Transverse colon (tissue), 4 donors: ENCODE data around the gene SIM2. TPM values are rescaled to one million over a fixed set of nuclear protein-coding genes. Genes with fewer than 3 reads are reported as not detected.

ENCODE experiments used
- DNase-seq: peaks from one replicate; pipeline ENCODE4 v3.0.0-alpha.2; 2019
- H3K27ac ChIP-seq, 4 donors: fragments of 200-600 bp; sonication (generic); 2 replicates each; pipeline ENCODE4 v1.5.1; 2016 to 2018; ENCODE audit warnings: inconsistent platforms in 4 of 4
- H3K27me3 ChIP-seq: fragments of 200-600 bp; sonication (generic); 2 replicates; pipeline ENCODE4 v1.5.1; 2017; ENCODE audit warnings: inconsistent platforms
- H3K36me3 ChIP-seq, 4 donors: fragments of 200-600 bp; sonication (generic); 2 replicates each; pipeline ENCODE4 v1.5.1; 2017 to 2019; ENCODE audit warnings: inconsistent platforms in 4 of 4
- H3K4me1 ChIP-seq, 4 donors: fragments of 200-600 bp; sonication (generic); 2 replicates each; pipeline ENCODE4 v1.5.1; 2017 to 2020; ENCODE audit warnings: inconsistent platforms in 4 of 4
- H3K4me3 ChIP-seq, 4 donors: fragments of 200-600 bp; sonication (generic); 1 replicate in 1 of 4; 2 replicates in 3 of 4; pipeline versions ENCODE4 v1.5.1 to v1.6.1; 2017 to 2019; ENCODE audit warnings: inconsistent platforms in 4 of 4
- H3K9me3 ChIP-seq, 2 donors: fragments of 200-600 bp; sonication (generic); 2 replicates each; pipeline ENCODE4 v1.5.1; 2017 to 2019; ENCODE audit warnings: inconsistent platforms in 2 of 2
- CTCF ChIP-seq, 5 experiments: fragments of 200-600 bp in 3 of 5; fragments of 450-650 bp in 2 of 5; sonication (generic) in 3 of 5; IDR thresholded peaks; 1 replicate in 2 of 5; 2 replicates in 3 of 5; pipeline ENCODE4 v1.5.1; 2016 to 2017; ENCODE audit warnings: antibody characterized with exemption in 5 of 5, inconsistent platforms in 3 of 5, mild to moderate bottlenecking in 2 of 5, moderate library complexity in 1 of 5
- EP300 ChIP-seq: sonication (generic); formaldehyde crosslinking; IDR thresholded peaks from one replicate; pipeline ENCODE4 v1.6.1; 2017; ENCODE audit warnings: antibody characterized with exemption, low read depth
- POLR2A ChIP-seq: fragments of 450-650 bp; IDR thresholded peaks from one replicate; pipeline ENCODE4 v1.6.1; 2016; ENCODE audit warnings: antibody characterized with exemption, mild to moderate bottlenecking, moderate library complexity
- POLR2AphosphoS5 ChIP-seq, 3 donors: sonication (generic); formaldehyde crosslinking; IDR thresholded peaks; one replicate each; pipeline ENCODE4 v1.6.1; 2016; ENCODE audit warnings: antibody characterized with exemption in 3 of 3
- WGBS, 2 donors: methylation state at CpG; one replicate each; pipeline ENCODE4 v1.1.5; 2018; ENCODE audit warnings: low coverage in 1 of 2; 5-methylcytosine and 5-hydroxymethylcytosine counted together
- in situ Hi-C, 4 donors: fragments of 200-750 bp; cut with MboI; loops; one replicate each; pipeline versions ENCODE4 v1.15.0 to v1.15.1; 2017; ENCODE audit warnings: low sequenced_read_pairs in 3 of 4, low pct_ligation_motif_present in 1 of 4, low pct_unique_long_range_greater_than_20kb in 1 of 4
- intact Hi-C: fragments of 100-400 bp; cut with DNase I; formaldehyde crosslinking; loops from one replicate; pipeline ENCODE4 v1.15.1; 2023; ENCODE audit warnings: low total_unique reads
- total RNA-seq, 4 donors: library from RNA; depleted of rRNA; stranded (reverse); fragments of >200 nt; gene quantifications; one replicate each; pipeline ENCODE4 v1.1.0, GENCODE V29; 2016

Gene SIM2
- total RNA-seq, 4 donors from 2014 or later: 0.32 TPM; not detected in 3

DNA sequence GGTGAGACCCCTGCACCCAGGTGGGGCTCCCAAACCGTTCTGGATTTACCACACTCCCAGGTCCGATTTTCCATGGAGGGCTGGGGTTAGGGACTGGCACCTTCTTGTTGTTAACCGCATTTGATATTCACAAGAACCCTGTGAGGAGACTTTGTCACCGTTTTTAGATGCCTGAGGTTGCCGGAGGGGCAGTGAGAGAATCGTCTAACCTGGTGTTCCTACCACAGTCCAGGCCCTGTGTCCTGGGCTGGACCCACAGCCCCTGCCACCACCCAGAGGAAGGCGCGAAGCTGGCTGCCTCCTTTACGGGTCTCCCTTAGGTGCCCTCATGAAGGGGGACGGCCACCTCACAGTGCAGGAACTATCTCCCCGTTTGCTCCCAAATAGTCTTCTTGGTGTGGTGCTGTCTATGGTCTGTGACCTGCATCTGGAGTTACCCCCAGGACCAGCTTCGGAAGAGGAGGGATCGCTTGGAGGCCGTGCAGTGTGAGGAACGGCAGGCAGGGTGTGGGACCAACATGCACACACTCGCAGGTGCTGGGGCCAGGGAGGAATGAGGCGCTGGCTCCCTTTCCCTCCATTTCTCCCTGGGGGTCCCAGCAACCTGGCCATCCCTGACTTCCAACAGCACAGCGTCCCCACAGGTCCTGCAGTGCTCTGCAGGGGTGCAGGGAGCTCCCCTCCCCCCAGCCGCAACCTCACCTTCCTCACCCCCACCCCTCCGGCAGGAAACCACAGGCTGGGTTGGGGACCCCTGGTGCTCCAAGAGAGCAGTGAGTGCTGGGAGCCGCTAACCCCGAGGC lies 7.0 kb downstream of the SIM2 start:
- no peak for DNase-seq
- no peaks in the 10 kb centered on the region for H3K9me3 ChIP-seq
- intact Hi-C loops (loop anchor here (10.0 kb wide), 1 partner anchor 1499 kb away; no protein-coding TSS in a partner anchor), in situ Hi-C loops (no loop called here)
- peaks cover 18 to 67% (median 43%) of the 10 kb centered on the region in 4 donors for H3K4me1 ChIP-seq
- no peak for TF ChIP-seq POLR2A
- no peak for TF ChIP-seq CTCF (IDR thresholded peaks at IDR 0.05)
- TF ChIP-seq EP300: no peak
- TF ChIP-seq POLR2AphosphoS5 (IDR thresholded peaks at IDR 0.05): no peak
- H3K27me3 ChIP-seq: peaks cover 100% of the 10 kb centered on the region
- no peak overlapping the region for H3K27ac ChIP-seq
- no peaks in the 10 kb centered on the region for H3K36me3 ChIP-seq
- no peak overlapping the region for H3K4me3 ChIP-seq
- 6% methylated on average over 20 of the region's 22 CpGs; no CpG with 5 or more reads in 1 of the 2 donors for WGBS, 2 donors

GRCh38 chr21:36706482-36706852 lies 7.6 kb downstream of the SIM2 start:
- DNase-seq: no peak
- H3K9me3 ChIP-seq: no peaks in the 10 kb centered on the region
- peaks cover 100% of the 10 kb centered on the region for H3K27me3 ChIP-seq
- peaks cover 13 to 61% (median 37%) of the 10 kb centered on the region in 4 donors for H3K4me1 ChIP-seq
- no peak overlapping the region for H3K27ac ChIP-seq
- in situ Hi-C loops: no loop called here
- H3K36me3 ChIP-seq: no peaks in the 10 kb centered on the region
- intact Hi-C loops: loop anchor here (10.0 kb wide), 1 partner anchor 1498 kb away; no protein-coding TSS in a partner anchor
- no peak for TF ChIP-seq CTCF (IDR thresholded peaks at IDR 0.05)
- TF ChIP-seq POLR2A: no peak
- TF ChIP-seq EP300: no peak
- no peak for TF ChIP-seq POLR2AphosphoS5 (IDR thresholded peaks at IDR 0.05)
- no peak overlapping the region for H3K4me3 ChIP-seq
- 4 to 8% methylated on average over 8 to 13 of the region's 13 CpGs for WGBS, 2 donors

GRCh38 chr21:36706951-36707762 lies 8.2 kb downstream of the SIM2 start:
- DNase-seq: no peak
- TF ChIP-seq EP300 (no peak), POLR2AphosphoS5 (IDR thresholded peaks at IDR 0.05) (no peak), CTCF (IDR thresholded peaks at IDR 0.05) (no peak), POLR2A (no peak)
- Histone ChIP-seq H3K36me3 (no peaks in the 10 kb centered on the region), H3K9me3 (no peaks in the 10 kb centered on the region), H3K4me3 (no peak overlapping the region), H3K27me3 (peaks cover 100% of the 10 kb centered on the region), H3K4me1 (peaks cover 13 to 57% (median 34%) of the 10 kb centered on the region in 4 donors), H3K27ac (no peak overlapping the region)
- WGBS, 2 donors: 6 to 19% methylated on average over 6 to 32 of the region's 32 CpGs
- intact Hi-C loops: loop anchor here (10.0 kb wide), 1 partner anchor 1498 kb away; no protein-coding TSS in a partner anchor
- in situ Hi-C loops: no loop called here

DNA sequence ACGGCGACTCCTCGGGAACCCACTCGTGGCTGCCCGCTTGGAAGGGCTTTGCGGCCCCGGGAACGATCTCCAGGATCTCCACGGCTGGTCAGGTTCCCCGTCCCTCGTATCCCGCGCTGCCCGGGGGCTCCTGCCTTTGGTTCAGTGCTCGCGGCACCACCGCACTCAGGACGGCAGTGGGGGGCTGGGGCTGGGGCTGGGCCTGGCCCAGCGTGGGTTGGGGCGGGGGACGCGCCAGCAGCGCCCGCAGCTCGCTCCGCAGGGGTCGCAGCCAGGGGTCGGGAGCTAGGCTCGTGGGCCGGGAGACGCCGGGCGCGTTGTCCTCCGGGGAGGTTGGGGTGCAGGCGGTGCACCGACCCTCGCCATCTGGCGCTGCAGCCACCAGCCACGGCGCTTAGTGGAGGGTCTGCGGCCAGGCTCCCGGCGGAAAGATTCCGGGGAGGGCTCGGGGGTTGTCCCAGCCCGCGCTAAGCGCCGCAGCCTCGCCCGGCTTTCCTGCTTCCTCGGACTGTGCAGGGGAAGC lies 8.9 kb downstream of the SIM2 start:
- TF ChIP-seq POLR2AphosphoS5 (IDR thresholded peaks at IDR 0.05) (no peak), CTCF (IDR thresholded peaks at IDR 0.05) (no peak)
- H3K4me3 ChIP-seq: no peak overlapping the region
- peaks cover 13 to 57% (median 34%) of the 10 kb centered on the region in 4 donors for H3K4me1 ChIP-seq
- H3K36me3 ChIP-seq: no peaks in the 10 kb centered on the region
- no peak for DNase-seq
- H3K9me3 ChIP-seq: no peaks in the 10 kb centered on the region
- intact Hi-C loops: loop anchor here (10.0 kb wide), 1 partner anchor 1497 kb away; no protein-coding TSS in a partner anchor
- in situ Hi-C loops: no loop called here
- WGBS, 2 donors: 13% methylated on average over 31 of the region's 53 CpGs; no CpG with 5 or more reads in 1 of the 2 donors
- no peak overlapping the region for H3K27ac ChIP-seq
- H3K27me3 ChIP-seq: peaks cover 100% of the 10 kb centered on the region
